Ishikawa (cell line): ENCODE results near the gene P2RY2.

ENCODE experiments used
- CEBPB ChIP-seq: IDR thresholded peaks from 2 replicates; pipeline ENCODE4 v1.6.1; 2012
- CREB1 ChIP-seq: IDR thresholded peaks from 2 replicates; pipeline ENCODE4 v1.6.1; 2012; ENCODE audit warnings: low read depth
- EGR1 ChIP-seq: IDR thresholded peaks from 2 replicates; pipeline ENCODE4 v1.6.1; 2012
- EP300 ChIP-seq: IDR thresholded peaks from 2 replicates; pipeline ENCODE4 v1.6.1; 2012; ENCODE audit warnings: borderline replicate concordance
- FOXM1 ChIP-seq: IDR thresholded peaks from 2 replicates; pipeline ENCODE4 v1.6.1; 2012; ENCODE audit warnings: low read depth, borderline replicate concordance
- NFIC ChIP-seq: IDR thresholded peaks from 2 replicates; pipeline ENCODE4 v1.6.1; 2012
- RAD21 ChIP-seq: IDR thresholded peaks from 2 replicates; pipeline ENCODE4 v1.6.1; 2012; ENCODE audit warnings: low read depth
- TAF1 ChIP-seq: IDR thresholded peaks from 2 replicates; pipeline ENCODE4 v1.6.1; 2012; ENCODE audit warnings: low read depth, mild to moderate bottlenecking
- TCF12 ChIP-seq: IDR thresholded peaks from 2 replicates; pipeline ENCODE4 v1.6.1; 2012; ENCODE audit warnings: low read depth
- TEAD4 ChIP-seq: IDR thresholded peaks from 2 replicates; pipeline ENCODE4 v1.6.1; 2012
- USF1 ChIP-seq: IDR thresholded peaks from 2 replicates; pipeline ENCODE4 v1.6.1; 2012
- YY1 ChIP-seq: IDR thresholded peaks from 2 replicates; pipeline ENCODE4 v1.6.1; 2012; ENCODE audit warnings: low read depth
- ZBTB7A ChIP-seq: IDR thresholded peaks from 2 replicates; pipeline ENCODE4 v1.6.1; 2012; ENCODE audit warnings: low read depth
- TF ChIP-seq, protein P1 (sequence below): IDR thresholded peaks from 2 replicates; pipeline ENCODE4 v1.6.1; 2012
- TF ChIP-seq, protein P2 (sequence below): IDR thresholded peaks from 2 replicates; pipeline ENCODE4 v1.6.1; 2012; ENCODE audit warnings: low read depth, mild to moderate bottlenecking

Gene P2RY2

GRCh38 chr11:73217131-73217809 lies 811 bp upstream of the P2RY2 start:
- no peak for TF ChIP-seq NFIC
- no peak for TF ChIP-seq YY1

- TF ChIP-seq EP300 (no peak), TCF12 (no peak), ZBTB7A (no peak), USF1 (no peak), FOXM1 (no peak), CEBPB (no peak), TEAD4 (no peak), YY1 (no peak), CREB1 (no peak), EGR1 (no peak), RAD21 (no peak)
- TF ChIP-seq, protein P1, sequence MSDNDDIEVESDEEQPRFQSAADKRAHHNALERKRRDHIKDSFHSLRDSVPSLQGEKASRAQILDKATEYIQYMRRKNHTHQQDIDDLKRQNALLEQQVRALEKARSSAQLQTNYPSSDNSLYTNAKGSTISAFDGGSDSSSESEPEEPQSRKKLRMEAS, result no peak
- TF ChIP-seq, protein P2, sequence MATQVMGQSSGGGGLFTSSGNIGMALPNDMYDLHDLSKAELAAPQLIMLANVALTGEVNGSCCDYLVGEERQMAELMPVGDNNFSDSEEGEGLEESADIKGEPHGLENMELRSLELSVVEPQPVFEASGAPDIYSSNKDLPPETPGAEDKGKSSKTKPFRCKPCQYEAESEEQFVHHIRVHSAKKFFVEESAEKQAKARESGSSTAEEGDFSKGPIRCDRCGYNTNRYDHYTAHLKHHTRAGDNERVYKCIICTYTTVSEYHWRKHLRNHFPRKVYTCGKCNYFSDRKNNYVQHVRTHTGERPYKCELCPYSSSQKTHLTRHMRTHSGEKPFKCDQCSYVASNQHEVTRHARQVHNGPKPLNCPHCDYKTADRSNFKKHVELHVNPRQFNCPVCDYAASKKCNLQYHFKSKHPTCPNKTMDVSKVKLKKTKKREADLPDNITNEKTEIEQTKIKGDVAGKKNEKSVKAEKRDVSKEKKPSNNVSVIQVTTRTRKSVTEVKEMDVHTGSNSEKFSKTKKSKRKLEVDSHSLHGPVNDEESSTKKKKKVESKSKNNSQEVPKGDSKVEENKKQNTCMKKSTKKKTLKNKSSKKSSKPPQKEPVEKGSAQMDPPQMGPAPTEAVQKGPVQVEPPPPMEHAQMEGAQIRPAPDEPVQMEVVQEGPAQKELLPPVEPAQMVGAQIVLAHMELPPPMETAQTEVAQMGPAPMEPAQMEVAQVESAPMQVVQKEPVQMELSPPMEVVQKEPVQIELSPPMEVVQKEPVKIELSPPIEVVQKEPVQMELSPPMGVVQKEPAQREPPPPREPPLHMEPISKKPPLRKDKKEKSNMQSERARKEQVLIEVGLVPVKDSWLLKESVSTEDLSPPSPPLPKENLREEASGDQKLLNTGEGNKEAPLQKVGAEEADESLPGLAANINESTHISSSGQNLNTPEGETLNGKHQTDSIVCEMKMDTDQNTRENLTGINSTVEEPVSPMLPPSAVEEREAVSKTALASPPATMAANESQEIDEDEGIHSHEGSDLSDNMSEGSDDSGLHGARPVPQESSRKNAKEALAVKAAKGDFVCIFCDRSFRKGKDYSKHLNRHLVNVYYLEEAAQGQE, result no peak
Observed at GRCh38 chr11:73217810-73218105, 323 bp upstream of the P2RY2 start.

DNA sequence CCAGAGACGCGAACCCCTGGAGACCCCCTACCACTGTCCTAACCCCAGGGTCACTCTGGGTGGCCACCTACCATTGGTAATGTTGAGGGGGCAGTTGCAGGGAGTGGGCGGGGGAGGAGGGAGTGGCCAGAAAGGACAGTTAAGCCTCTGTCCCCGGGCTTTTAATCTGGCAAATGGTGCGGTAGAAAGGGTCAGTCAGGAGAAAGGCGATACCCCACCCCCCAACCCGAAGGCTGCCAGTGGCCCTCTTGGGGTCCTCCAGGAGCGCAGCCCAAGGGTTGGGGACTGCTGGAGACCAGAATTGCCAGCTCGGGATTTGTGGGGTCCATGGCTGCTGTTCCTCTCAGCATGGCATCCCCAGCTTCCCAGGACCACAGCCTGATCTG lies 742 bp downstream of the P2RY2 start:
- TF ChIP-seq FOXM1 (no peak), EP300 (no peak), NFIC (no peak), ZBTB7A (no peak), RAD21 (no peak), CREB1 (no peak), YY1 (no peak), TCF12 (no peak), CEBPB (no peak), TEAD4 (no peak), USF1 (no peak), EGR1 (no peak), TAF1 (no peak)
- TF ChIP-seq, protein P1, result no peak

DNA sequence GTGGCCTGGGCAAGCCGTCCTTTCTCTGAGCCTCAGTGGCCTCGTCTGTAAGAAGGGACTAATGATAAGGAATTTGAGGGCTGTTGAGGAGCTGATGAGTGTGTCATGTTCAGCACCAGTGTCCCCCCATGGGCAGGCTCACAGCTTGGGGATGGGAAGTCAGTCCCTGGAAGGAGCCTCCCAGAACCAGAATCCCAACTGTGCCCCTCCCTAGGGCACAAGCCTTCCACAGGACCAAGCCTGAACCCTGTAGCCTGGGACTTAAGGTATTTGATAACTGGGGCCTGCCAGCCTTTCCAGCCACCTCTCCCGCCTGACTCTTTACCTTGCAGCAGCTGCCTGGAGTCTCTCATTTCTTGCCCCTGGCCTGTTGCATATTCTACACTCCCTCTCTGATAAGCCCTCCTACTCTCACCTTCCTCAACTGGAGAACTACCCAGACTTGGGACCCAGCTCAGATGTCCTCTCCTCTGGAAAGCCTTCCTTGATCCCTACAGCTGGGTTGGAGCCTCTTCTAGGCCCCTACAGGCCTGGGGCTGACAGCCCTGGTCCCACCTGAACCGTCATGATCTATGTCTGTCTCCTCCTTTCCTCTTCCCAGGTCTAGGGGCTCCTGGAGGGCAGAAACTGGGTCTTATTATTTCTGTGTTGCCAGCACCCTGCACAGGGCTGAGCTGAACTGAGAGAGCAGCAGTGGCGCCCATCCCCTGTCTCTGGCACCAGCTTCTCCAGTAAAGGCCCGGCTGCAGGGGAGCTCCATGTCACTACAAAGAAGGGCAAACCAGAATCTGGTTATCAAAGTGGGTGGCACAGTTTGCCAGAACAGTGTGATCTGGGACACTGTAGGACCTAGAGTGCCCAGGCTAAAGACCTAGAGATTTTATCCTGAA lies 1.6 kb downstream of the P2RY2 start:
- TF ChIP-seq YY1 (no peak), TAF1 (no peak), TCF12 (no peak), TEAD4 (no peak), RAD21 (no peak), USF1 (no peak), ZBTB7A (no peak), EGR1 (no peak), CREB1 (no peak), FOXM1 (no peak), NFIC (no peak), CEBPB (no peak)
- TF ChIP-seq, protein P2, result no peak
- TF ChIP-seq, protein P1, result no peak

- TF ChIP-seq EP300 (no peak), NFIC (no peak), TAF1 (no peak), ZBTB7A (no peak), USF1 (no peak), RAD21 (no peak), TCF12 (no peak), TEAD4 (no peak), CREB1 (no peak), EGR1 (no peak)
- TF ChIP-seq, protein P2, result no peak
- TF ChIP-seq, protein P1, result no peak
Observed at GRCh38 chr11:73221451-73221850, 3.4 kb downstream of the P2RY2 start.
